Stimulated activated CD4-positive, alpha-beta T cell treated with anti-CD3 and anti-CD28 coated beads, Interleukin-1b, Interleukin-23, amount 100 ng/mL, for 48 hours (primary cell): ENCODE measurements around the gene HOXB3.

Experiments used
- DNase-seq: peaks from one replicate; pipeline ENCODE4 v3.0.0-alpha.2; 2020

The HOXB3 gene

GRCh38 chr17:48567209-48567608 lies 22.8 kb downstream of the HOXB3 start:
- no peak for DNase-seq

GRCh38 chr17:48566717-48567116 lies 23.3 kb downstream of the HOXB3 start:
- DNase-seq = no peak

- no peak for DNase-seq
Observed at GRCh38 chr17:48565925-48566710, 23.9 kb downstream of the HOXB3 start.

- no peak for DNase-seq
Observed at GRCh38 chr17:48565022-48565554, 25.0 kb downstream of the HOXB3 start.

GRCh38 chr17:48564188-48565021 lies 25.6 kb downstream of the HOXB3 start:
- DNase-seq = no peak

GRCh38 chr17:48563867-48564187 lies 26.2 kb downstream of the HOXB3 start:
- DNase-seq = no peak

GRCh38 chr17:48563385-48563838 lies 26.6 kb downstream of the HOXB3 start:
- no peak for DNase-seq

- DNase-seq = no peak
Observed at GRCh38 chr17:48562934-48563333, 27.1 kb downstream of the HOXB3 start.

- DNase-seq = no peak
Observed at GRCh38 chr17:48561884-48562810, 27.9 kb downstream of the HOXB3 start.

- DNase-seq = no peak
Observed at GRCh38 chr17:48559840-48560817, 29.9 kb downstream of the HOXB3 start.

GRCh38 chr17:48559122-48559839 lies 30.8 kb downstream of the HOXB3 start:
- DNase-seq = no peak

GRCh38 chr17:48558831-48559121 lies 31.3 kb downstream of the HOXB3 start:
- no peak for DNase-seq

GRCh38 chr17:48558057-48558830 lies 31.8 kb downstream of the HOXB3 start:
- DNase-seq = no peak

GRCh38 chr17:48556576-48557401 lies 33.3 kb downstream of the HOXB3 start:
- no peak for DNase-seq

GRCh38 chr17:48556229-48556575 lies 33.8 kb downstream of the HOXB3 start:
- DNase-seq = no peak

- DNase-seq = peak; percentile 16
Observed at GRCh38 chr17:48555258-48556228, 34.5 kb downstream of the HOXB3 start.

GRCh38 chr17:48554412-48555257 lies 35.4 kb downstream of the HOXB3 start:
- DNase-seq = no peak
